ENCODE measurements around the gene GRB2. TPM values are rescaled to one million over a fixed set of nuclear protein-coding genes. Genes with fewer than 3 reads are reported as not detected.

GRB2 gene
- total and polyA plus RNA-seq, 4 donors: 51.0 to 198 (median 114) TPM

DNA sequence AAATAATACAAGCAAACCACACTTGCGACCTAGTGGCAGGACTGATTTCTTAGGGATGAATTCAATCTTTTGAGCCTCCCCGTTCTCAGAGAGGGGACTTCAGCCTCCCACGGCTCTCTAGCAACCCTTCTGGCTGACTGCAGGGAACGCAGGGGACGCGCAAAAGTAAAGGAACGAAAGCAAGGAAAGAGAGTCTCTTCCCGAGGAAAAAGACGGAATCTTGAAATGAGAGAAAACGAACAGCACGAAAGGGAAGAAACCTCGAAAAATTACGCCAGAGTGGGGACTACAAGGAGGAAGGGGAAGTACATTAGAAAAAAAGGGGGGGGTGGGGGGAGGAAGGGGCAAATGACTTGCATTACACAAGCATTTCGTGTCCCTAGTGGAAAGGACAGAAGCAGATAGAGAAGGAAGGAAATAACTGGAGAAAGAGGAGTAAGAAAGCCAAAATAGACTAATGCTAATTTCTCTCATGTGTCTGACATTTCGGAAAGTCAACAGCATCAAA, 1.2 kb downstream of the GRB2 start:
- Histone ChIP-seq H3K9me3 (ENCODE audit: control insufficient read depth in 4 of 4, insufficient read depth in 3 of 4, low read length in 3 of 4) (no peaks in the 10 kb centered on the region), H3K9ac (ENCODE audit: insufficient read depth in 1 of 2, low read length in 2 of 2) (peak overlapping the region in 1 of 2 donors; percentile 59), H3K27ac (ENCODE audit: low read depth in 1 of 2, low read length in 1 of 2) (peak overlapping the region; percentile 73 to 98), H3K27me3 (ENCODE audit: control insufficient read depth in 3 of 3, insufficient read depth in 3 of 3, low read length in 2 of 3) (no peaks in the 10 kb centered on the region), H3K36me3 (ENCODE audit: control insufficient read depth in 4 of 4, insufficient read depth in 4 of 4, low read length in 4 of 4) (no peaks in the 10 kb centered on the region), H3K4me3 (peak overlapping the region; percentile 99), H3K4me1 (ENCODE audit: control insufficient read depth in 5 of 5, insufficient read depth in 5 of 5, low read length in 5 of 5) (peaks cover 0 to 10% (median 0%) of the 10 kb centered on the region in 5 donors)
- DNase-seq: peak; percentile 77 to 88 (median 87)
- no peak for ATAC-seq (ENCODE audit: insufficient read depth, low FRiP score)
- TF ChIP-seq, protein P1, sequence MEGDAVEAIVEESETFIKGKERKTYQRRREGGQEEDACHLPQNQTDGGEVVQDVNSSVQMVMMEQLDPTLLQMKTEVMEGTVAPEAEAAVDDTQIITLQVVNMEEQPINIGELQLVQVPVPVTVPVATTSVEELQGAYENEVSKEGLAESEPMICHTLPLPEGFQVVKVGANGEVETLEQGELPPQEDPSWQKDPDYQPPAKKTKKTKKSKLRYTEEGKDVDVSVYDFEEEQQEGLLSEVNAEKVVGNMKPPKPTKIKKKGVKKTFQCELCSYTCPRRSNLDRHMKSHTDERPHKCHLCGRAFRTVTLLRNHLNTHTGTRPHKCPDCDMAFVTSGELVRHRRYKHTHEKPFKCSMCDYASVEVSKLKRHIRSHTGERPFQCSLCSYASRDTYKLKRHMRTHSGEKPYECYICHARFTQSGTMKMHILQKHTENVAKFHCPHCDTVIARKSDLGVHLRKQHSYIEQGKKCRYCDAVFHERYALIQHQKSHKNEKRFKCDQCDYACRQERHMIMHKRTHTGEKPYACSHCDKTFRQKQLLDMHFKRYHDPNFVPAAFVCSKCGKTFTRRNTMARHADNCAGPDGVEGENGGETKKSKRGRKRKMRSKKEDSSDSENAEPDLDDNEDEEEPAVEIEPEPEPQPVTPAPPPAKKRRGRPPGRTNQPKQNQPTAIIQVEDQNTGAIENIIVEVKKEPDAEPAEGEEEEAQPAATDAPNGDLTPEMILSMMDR (IDR thresholded peaks at IDR 0.05; ENCODE audit: control extremely low read depth, extremely low read depth): peak; percentile 67
- 0% methylated on average over 15 of the region's 15 CpGs for WGBS, 2 donors

DNA sequence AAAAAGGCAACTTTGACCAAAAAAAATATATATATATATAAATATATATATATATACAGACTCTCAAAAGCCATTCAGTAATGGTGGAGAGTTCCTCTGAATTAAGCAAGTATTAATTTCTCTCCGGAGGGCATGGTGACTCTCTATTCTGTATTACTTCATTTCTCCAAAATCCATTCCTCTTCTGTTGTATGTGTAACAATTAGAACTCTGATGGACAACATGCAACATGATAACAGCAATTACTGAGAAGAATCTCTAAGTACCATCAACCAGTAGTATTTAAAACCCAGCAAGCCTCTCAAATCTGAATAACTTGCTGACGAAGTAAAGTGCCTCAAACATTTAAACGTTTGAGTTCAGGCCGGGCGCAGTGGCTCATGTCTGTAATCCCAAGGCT, 2.3 kb downstream of the GRB2 start:
- Histone ChIP-seq H3K9ac (ENCODE audit: insufficient read depth in 1 of 2, low read length in 2 of 2) (no peak overlapping the region), H3K27ac (ENCODE audit: low read depth in 1 of 2, low read length in 1 of 2) (no peak overlapping the region), H3K4me1 (ENCODE audit: control insufficient read depth in 5 of 5, insufficient read depth in 5 of 5, low read length in 5 of 5) (peaks cover 0 to 10% (median 2%) of the 10 kb centered on the region in 5 donors), H3K9me3 (ENCODE audit: control insufficient read depth in 4 of 4, insufficient read depth in 3 of 4, low read length in 3 of 4) (no peaks in the 10 kb centered on the region), H3K36me3 (ENCODE audit: control insufficient read depth in 4 of 4, insufficient read depth in 4 of 4, low read length in 4 of 4) (no peaks in the 10 kb centered on the region), H3K4me3 (no peak overlapping the region), H3K27me3 (ENCODE audit: control insufficient read depth in 3 of 3, insufficient read depth in 3 of 3, low read length in 2 of 3) (no peaks in the 10 kb centered on the region)
- ATAC-seq (ENCODE audit: insufficient read depth, low FRiP score) (no peak), DNase-seq (no peak)
- WGBS, 2 donors: 57 to 60% methylated on average over 5 of the region's 5 CpGs
- TF ChIP-seq, protein P1 (IDR thresholded peaks at IDR 0.05; ENCODE audit: control extremely low read depth, extremely low read depth): no peak

DNA sequence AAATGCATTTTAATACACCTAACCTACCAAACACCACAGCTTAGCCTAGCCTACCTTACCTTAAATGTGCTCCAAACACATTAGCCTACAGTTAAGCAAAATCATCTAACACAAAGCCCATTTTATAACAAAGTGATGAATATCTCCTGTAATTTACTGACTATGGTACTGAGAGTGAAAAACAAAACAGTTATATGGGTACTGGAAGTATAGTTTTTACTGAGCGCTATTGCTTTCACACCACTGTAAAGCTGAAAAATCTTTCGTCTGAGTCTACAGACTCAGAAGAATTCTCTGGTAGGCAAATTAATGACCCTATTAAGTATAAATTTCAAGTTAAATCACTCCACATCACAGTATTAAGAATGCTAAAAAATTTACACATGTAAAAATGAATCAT, 3.5 kb downstream of the GRB2 start:
- no peak overlapping the region for H3K4me3 ChIP-seq
- WGBS, 2 donors: 90 to 96% methylated on average over 2 of the region's 2 CpGs
- ATAC-seq (ENCODE audit: insufficient read depth, low FRiP score): no peak

More for the DNA sequence above, 3.5 kb downstream of the GRB2 start:
- peaks cover 0 to 10% (median 4%) of the 10 kb centered on the region in 5 donors for H3K4me1 ChIP-seq (ENCODE audit: control insufficient read depth in 5 of 5, insufficient read depth in 5 of 5, low read length in 5 of 5)
- H3K27ac ChIP-seq (ENCODE audit: low read depth in 1 of 2, low read length in 1 of 2): no peak overlapping the region
- no peak for DNase-seq
- no peaks in the 10 kb centered on the region for H3K27me3 ChIP-seq (ENCODE audit: control insufficient read depth in 3 of 3, insufficient read depth in 3 of 3, low read length in 2 of 3)
- H3K36me3 ChIP-seq (ENCODE audit: control insufficient read depth in 4 of 4, insufficient read depth in 4 of 4, low read length in 4 of 4): no peaks in the 10 kb centered on the region
- no peak overlapping the region for H3K9ac ChIP-seq (ENCODE audit: insufficient read depth in 1 of 2, low read length in 2 of 2)
- TF ChIP-seq, protein P1 (IDR thresholded peaks at IDR 0.05; ENCODE audit: control extremely low read depth, extremely low read depth): no peak
- H3K9me3 ChIP-seq (ENCODE audit: control insufficient read depth in 4 of 4, insufficient read depth in 3 of 4, low read length in 3 of 4): no peaks in the 10 kb centered on the region

Measured in lung (tissue), 12 donors.